HCT116 (cell line): Measurements from ENCODE around the gene TWIST2. TPM values are rescaled to one million over a fixed set of nuclear protein-coding genes. Genes with fewer than 3 reads are reported as not detected.

Source experiments
- ATAC-seq: fragments of 200-7000 bp; cut with Tn5 transposase; 2 replicates; pipeline ENCODE4 v1.9.1; 2020; ENCODE audit warnings: mild to moderate bottlenecking, moderate library complexity
- BruUV-seq: library from RNA; stranded (reverse); fragments of 400-500 nt; replicated peaks from 2 replicates; lab custom pipeline; 2021; lab: Mats Ljungman, UMichigan
- CTCF ChIA-PET: fragments of 300-600 bp; sonication (Branson Sonifier 250); formaldehyde crosslinking; loops from one replicate; lab custom pipeline; 2021; ENCODE audit warnings: antibody characterized with exemption; lab: Charles Lee
- POLR2A ChIA-PET: fragments of 300-600, 350-600 bp; sonication (Branson Sonifier 250); formaldehyde crosslinking; loops from one replicate; lab custom pipeline; 2021; ENCODE audit warnings: antibody characterized with exemption; lab: Charles Lee
- RAD21 ChIA-PET, 2 experiments: fragments of 300-600 bp; sonication (Branson Sonifier 250); formaldehyde crosslinking; loops; one replicate each; lab custom pipeline; 2023; ENCODE audit warnings: low total read pairs in 2 of 2; ENCODE audit not compliant: uncharacterized antibody in 2 of 2, unreplicated experiment in 2 of 2, low non-redundant PET in 1 of 2; lab: Charles Lee
- DNase-seq: peaks from one replicate; pipeline ENCODE4 v3.0.0-alpha.2; 2010; ENCODE audit warnings: low read depth, low spot score
- H2AFZ ChIP-seq: fragments of 200-600 bp; shearing (Covaris generic), sonication (generic); 2 replicates; pipeline ENCODE4 v1.6.1; 2017; ENCODE audit warnings: low read depth, mixed run types, mixed read lengths, antibody characterized with exemption, low read length; ENCODE audit not compliant: poor library complexity, severe bottlenecking
- H3K27ac ChIP-seq: 2 replicates; pipeline ENCODE4 v1.5.1; 2012; ENCODE audit warnings: low read depth, low read length
- H3K27me3 ChIP-seq: fragments of 200-600 bp; sonication (generic); 2 replicates; pipeline ENCODE4 v1.6.1; 2016; ENCODE audit warnings: mixed run types, low read length, mixed read lengths; ENCODE audit not compliant: insufficient read depth
- H3K36me3 ChIP-seq, 2 experiments: fragments of 200-500 bp in 1 of 2; fragments of 200-600 bp in 1 of 2; sonication (Bioruptor generic) in 1 of 2; sonication (generic) in 1 of 2; 2 replicates each; pipeline versions ENCODE4 v1.5.1 to v1.6.1; 2014 to 2016; ENCODE audit warnings: low read length in 2 of 2, inconsistent platforms in 1 of 2, mixed read lengths in 1 of 2, mixed run types in 1 of 2; ENCODE audit not compliant: insufficient read depth in 2 of 2, control insufficient read depth in 1 of 2
- H3K4me1 ChIP-seq, 2 experiments: fragments of 200-600 bp in 1 of 2; sonication (generic) in 1 of 2; 2 replicates each; pipeline versions ENCODE4 v1.5.1 to v1.6.1; 2012 to 2017; ENCODE audit warnings: low read length in 2 of 2, inconsistent platforms in 1 of 2, mild to moderate bottlenecking in 1 of 2, mixed read lengths in 1 of 2, mixed run types in 1 of 2, moderate library complexity in 1 of 2; ENCODE audit not compliant: insufficient read depth in 2 of 2, control insufficient read depth in 1 of 2
- H3K4me2 ChIP-seq: fragments of 200-600 bp; sonication (generic); 2 replicates; pipeline ENCODE4 v1.6.1; 2017; ENCODE audit warnings: mixed run types, low read length, mixed read lengths
- H3K4me3 ChIP-seq, 2 experiments: fragments of 200-600 bp in 1 of 2; sonication (generic) in 1 of 2; replicated peaks in 1 of 2; 2 replicates each; pipeline ENCODE4 v1.5.1; 2011 to 2016; ENCODE audit warnings: low read length in 2 of 2, control low read depth in 1 of 2, low read depth in 1 of 2, mild to moderate bottlenecking in 1 of 2, mixed read lengths in 1 of 2, mixed run types in 1 of 2
- H3K79me2 ChIP-seq: fragments of 200-600 bp; sonication (generic); 2 replicates; pipeline ENCODE4 v1.6.1; 2017; ENCODE audit warnings: mild to moderate bottlenecking, mixed run types, low read length, moderate library complexity, mixed read lengths; ENCODE audit not compliant: insufficient read depth
- H3K9ac ChIP-seq: fragments of 200-600 bp; sonication (generic); 2 replicates; pipeline ENCODE4 v1.6.1; 2016; ENCODE audit warnings: low read length, mixed read lengths
- H3K9me2 ChIP-seq: fragments of 200-600 bp; sonication (generic), shearing (Covaris generic); 2 replicates; pipeline ENCODE4 v1.6.1; 2017; ENCODE audit warnings: mixed run types, mild to moderate bottlenecking, moderate library complexity; ENCODE audit not compliant: insufficient read depth
- H3K9me3 ChIP-seq, 2 experiments: fragments of 200-500 bp in 1 of 2; fragments of 200-600 bp in 1 of 2; sonication (Bioruptor generic) in 1 of 2; sonication (generic) in 1 of 2; 2 replicates each; pipeline ENCODE4 v1.6.1; 2014 to 2017; ENCODE audit warnings: low read length in 2 of 2, mixed read lengths in 2 of 2, inconsistent platforms in 1 of 2, low read depth in 1 of 2, mild to moderate bottlenecking in 1 of 2, mixed run types in 1 of 2, moderate library complexity in 1 of 2; ENCODE audit not compliant: control insufficient read depth in 1 of 2, insufficient read depth in 1 of 2
- H4K20me1 ChIP-seq: fragments of 200-600 bp; sonication (generic), shearing (Covaris generic); 2 replicates; pipeline ENCODE4 v1.6.1; 2017; ENCODE audit warnings: mixed run types, mild to moderate bottlenecking, moderate library complexity; ENCODE audit not compliant: insufficient read depth
- ATF3 ChIP-seq: IDR thresholded peaks from 2 replicates; pipeline ENCODE4 v1.6.1; 2012
- CTCF ChIP-seq, 3 experiments: fragments of 200-600 bp in 1 of 3; sonication (generic) in 1 of 3; IDR thresholded peaks in 2 of 3; conservative IDR thresholded peaks in 1 of 3; 2 replicates each; pipeline ENCODE4 v1.5.1; 2012 to 2017; ENCODE audit warnings: low read depth in 2 of 3, low read length in 2 of 3, antibody characterized with exemption in 1 of 3, borderline replicate concordance in 1 of 3, control low read depth in 1 of 3, mild to moderate bottlenecking in 1 of 3, mixed read lengths in 1 of 3, mixed run types in 1 of 3, moderate library complexity in 1 of 3; ENCODE audit not compliant: insufficient read depth in 1 of 3
- EGR1 ChIP-seq: IDR thresholded peaks from 2 replicates; pipeline ENCODE4 v1.6.1; 2012; ENCODE audit warnings: low read depth
- ELF1 ChIP-seq: IDR thresholded peaks from 2 replicates; pipeline ENCODE4 v1.6.1; 2012; ENCODE audit warnings: low read depth, borderline replicate concordance
- JUND ChIP-seq: IDR thresholded peaks from 2 replicates; pipeline ENCODE4 v1.6.1; 2012
- POLR2A ChIP-seq: IDR thresholded peaks from 2 replicates; pipeline ENCODE4 v1.7.0; 2011; ENCODE audit warnings: borderline replicate concordance; ENCODE audit not compliant: insufficient read depth, insufficient read length; ENCODE audit errors: extremely low read depth
- POLR2AphosphoS5 ChIP-seq: IDR thresholded peaks from 2 replicates; pipeline ENCODE4 v1.6.1; 2011; ENCODE audit warnings: mild to moderate bottlenecking, low read depth, low read length, moderate library complexity
- SIN3A ChIP-seq: IDR thresholded peaks from 2 replicates; pipeline ENCODE4 v1.6.1; 2012; ENCODE audit warnings: low read depth
- TCF7L2 ChIP-seq: IDR thresholded peaks from 2 replicates; pipeline ENCODE4 v1.7.0; 2011; ENCODE audit warnings: borderline replicate concordance, inconsistent platforms; ENCODE audit not compliant: insufficient read depth, insufficient read length; ENCODE audit errors: extremely low read depth
- ZNF274 ChIP-seq: fragments of 200-500 bp; sonication (Bioruptor generic); IDR thresholded peaks from 2 replicates; pipeline ENCODE4 v1.6.1; 2014; ENCODE audit warnings: mild to moderate bottlenecking, low read depth, low read length, inconsistent platforms
- intact Hi-C: fragments of 100-400 bp; cut with micrococcal nuclease; formaldehyde crosslinking; loops from 2 replicates; pipeline ENCODE4 v1.10.0; 2022
- total RNA-seq: library from RNA; stranded (reverse); gene quantifications from one replicate; pipeline ENCODE4 v1.2.1, GENCODE V29; 2021; ENCODE audit not compliant: unreplicated experiment

Gene TWIST2
- total RNA-seq, 1 experiment from 2014 or later = not detected

DNA sequence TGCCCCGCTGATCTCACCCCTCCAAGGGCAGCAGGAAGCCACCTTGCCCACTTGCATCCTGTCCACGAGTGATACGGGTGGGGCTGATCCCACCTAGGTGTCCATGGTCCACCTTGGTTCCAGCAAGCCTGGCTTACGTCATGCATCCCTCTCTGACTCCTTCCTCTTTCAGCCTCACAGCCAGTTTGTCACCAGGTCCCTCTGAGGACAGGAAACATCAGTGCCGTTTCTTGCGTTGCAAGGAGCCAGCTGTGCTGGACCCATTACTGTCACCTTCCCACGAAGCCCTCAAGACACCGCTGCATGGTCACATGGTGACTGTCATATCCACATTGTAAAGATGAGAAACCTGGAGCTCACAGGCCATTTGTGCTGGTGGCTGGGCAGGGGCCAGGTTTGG, 34.8 kb upstream of the TWIST2 start:
- RAD21 ChIA-PET = no interaction called here
- no peak overlapping the region for H3K9ac ChIP-seq
- H2AFZ ChIP-seq = no peak overlapping the region
- no peak overlapping the region for H3K27ac ChIP-seq
- no peak overlapping the region for H3K4me3 ChIP-seq
- H3K79me2 ChIP-seq = no peaks in the 10 kb centered on the region
- DNase-seq (no peak), ATAC-seq (no peak)
- H3K9me3 ChIP-seq = peaks cover 5 to 13% of the 10 kb centered on the region in 2 experiments; a peak in 3 of 4 replicates
- H3K27me3 ChIP-seq = peaks cover 14% of the 10 kb centered on the region; the same call in 1 of the 2 replicates
- H4K20me1 ChIP-seq = no peaks in the 10 kb centered on the region
- no peaks in the 10 kb centered on the region for H3K9me2 ChIP-seq
- H3K4me1 ChIP-seq = no peaks in the 10 kb centered on the region
- BruUV-seq = no TSS peak
- intact Hi-C loops = no loop called here
- POLR2A ChIA-PET = no interaction called here
- CTCF ChIA-PET = no interaction called here
- no peaks in the 10 kb centered on the region for H3K36me3 ChIP-seq
- no peak overlapping the region for H3K4me2 ChIP-seq
- TF ChIP-seq POLR2A (no peak), TCF7L2 (no peak), CTCF (IDR thresholded peaks at IDR 0.05 in 2 of 3, conservative IDR thresholded peaks at IDR 0.05 in 1 of 3; ENCODE audit: borderline replicate concordance in 1 of 3, insufficient read depth in 1 of 3, low read depth in 2 of 3, low read length in 2 of 3) (no peak), ATF3 (no peak), ZNF274 (no peak), SIN3A (no peak)
- TF ChIP-seq, all 23 proteins: peak for 0

DNA sequence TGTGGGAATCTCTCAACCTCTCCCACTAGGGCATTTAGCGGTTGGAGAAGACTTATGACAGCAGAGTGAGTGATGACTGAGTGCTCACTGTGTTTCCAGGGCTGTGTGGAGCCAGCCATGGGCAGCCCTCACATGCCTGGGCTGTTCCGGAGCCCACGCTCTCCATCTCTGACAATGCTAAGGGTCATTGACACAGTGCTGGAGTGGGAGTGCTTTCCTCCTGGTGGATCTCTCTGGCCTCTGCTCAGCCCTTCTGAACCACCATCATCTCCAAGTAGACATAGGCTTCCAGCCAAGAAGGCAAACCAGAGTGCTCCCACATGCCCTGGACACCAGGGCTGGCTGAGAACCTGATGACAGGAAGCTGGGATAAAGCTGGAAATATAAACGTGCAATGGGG, 33.1 kb upstream of the TWIST2 start:
- H3K9ac ChIP-seq = no peak overlapping the region
- no peaks in the 10 kb centered on the region; a peak in 1 of 4 replicates for H3K9me3 ChIP-seq
- POLR2A ChIA-PET = no interaction called here
- no peak for ATAC-seq
- TF ChIP-seq POLR2A = no peak
- no peak for TF ChIP-seq JUND
- TF ChIP-seq ATF3 = no peak
- TF ChIP-seq POLR2AphosphoS5 = no peak
- TF ChIP-seq ELF1 = no peak
- no peak for TF ChIP-seq TCF7L2
- TF ChIP-seq EGR1 = no peak
- no peak overlapping the region for H2AFZ ChIP-seq
- H3K27ac ChIP-seq = no peak overlapping the region
- no peak overlapping the region for H3K4me3 ChIP-seq
- no peaks in the 10 kb centered on the region for H3K4me1 ChIP-seq
- no peaks in the 10 kb centered on the region for H3K9me2 ChIP-seq
- no peak overlapping the region for H3K4me2 ChIP-seq
- no peaks in the 10 kb centered on the region for H3K79me2 ChIP-seq
- intact Hi-C loops = no loop called here
- RAD21 ChIA-PET = no interaction called here
- no peaks in the 10 kb centered on the region for H3K36me3 ChIP-seq
- no TSS peak for BruUV-seq
- no peaks in the 10 kb centered on the region for H4K20me1 ChIP-seq
- peaks cover 14% of the 10 kb centered on the region; the same call in 1 of the 2 replicates for H3K27me3 ChIP-seq
- CTCF ChIA-PET = no interaction called here
- DNase-seq = no peak
